ENCODE measurements around the gene JMJD7.

JMJD7 gene

GRCh38 chr15:41869770-41870688 is 42.1 kb downstream of the JMJD7 start:
- no peak for DNase-seq

DNA sequence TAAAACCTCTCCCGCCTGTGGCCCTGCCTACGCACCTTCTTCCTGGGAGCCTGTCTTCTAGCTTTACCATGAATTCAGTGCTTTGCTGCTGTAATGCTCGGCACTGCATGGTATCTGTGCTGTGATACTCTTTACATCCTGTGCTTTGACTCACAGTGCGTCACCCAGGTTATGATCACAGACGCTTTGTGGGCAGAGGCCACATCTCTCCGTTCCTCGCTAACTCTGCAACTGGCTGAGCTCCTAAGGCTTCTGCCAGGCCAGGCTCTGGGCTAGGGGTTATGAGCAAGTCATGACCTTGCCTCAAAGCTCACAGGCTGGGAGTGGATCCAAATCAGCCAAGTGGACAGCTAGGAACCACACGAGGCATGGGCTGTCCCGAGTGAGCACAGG is 42.8 kb downstream of the JMJD7 start:
- DNase-seq: no peak

GRCh38 chr15:41871175-41871905 is 43.4 kb downstream of the JMJD7 start:
- DNase-seq: no peak

DNA sequence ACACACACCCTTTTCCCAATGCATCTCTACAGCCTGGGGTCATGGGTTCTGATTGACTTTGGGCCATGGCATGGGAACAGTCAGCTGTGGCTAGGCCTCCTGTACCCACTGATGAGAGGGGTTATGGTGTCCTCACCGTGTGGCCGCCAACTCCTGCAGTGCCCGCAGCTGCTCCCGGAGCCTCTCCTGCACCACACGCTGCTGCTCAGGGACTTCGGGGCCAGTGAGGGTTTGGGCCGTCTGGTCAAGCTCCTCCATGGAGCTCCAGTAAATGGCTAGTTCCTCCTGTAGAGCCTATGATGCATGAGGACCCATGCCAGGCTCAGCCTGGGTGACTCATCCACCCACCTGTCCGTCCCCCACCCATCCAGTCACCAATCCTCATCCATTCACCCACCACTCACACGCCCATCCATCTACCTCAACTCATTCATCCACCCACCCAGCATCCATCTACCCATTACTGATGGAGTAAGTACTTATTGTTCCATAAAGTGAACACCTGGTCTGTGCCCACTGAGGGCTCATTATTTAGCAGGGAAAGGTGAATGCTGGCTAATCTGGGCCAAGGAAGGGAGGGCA is 44.4 kb downstream of the JMJD7 start:
- no peak for DNase-seq

GRCh38 chr15:41873711-41874110 is 45.8 kb downstream of the JMJD7 start:
- DNase-seq: peak; percentile 49

- no peak for DNase-seq
Measured at GRCh38 chr15:41874736-41875135, 46.8 kb downstream of the JMJD7 start.

- no peak for DNase-seq
Measured at GRCh38 chr15:41876007-41876406, 48.1 kb downstream of the JMJD7 start.

DNA sequence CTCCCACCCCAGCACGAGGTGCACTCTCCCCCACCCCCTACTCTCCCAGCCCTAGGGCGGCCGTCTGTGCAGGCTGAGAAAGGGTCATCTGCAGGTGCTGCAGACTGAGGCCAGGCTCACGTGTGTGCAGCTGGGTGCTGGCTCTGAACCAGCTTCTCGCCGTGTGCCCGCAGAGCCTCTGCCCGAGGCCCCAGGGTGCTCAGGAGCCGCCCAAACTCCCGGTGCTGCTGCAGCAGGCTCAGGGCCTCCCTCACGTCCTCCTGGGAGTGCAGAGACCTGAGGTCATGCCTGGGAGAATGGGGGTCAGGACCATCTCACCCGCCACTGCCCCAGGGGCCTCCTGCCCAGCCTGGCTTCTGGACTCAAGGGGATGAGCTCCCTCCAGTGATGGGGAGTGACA is 48.8 kb downstream of the JMJD7 start:
- no peak for DNase-seq

DNA sequence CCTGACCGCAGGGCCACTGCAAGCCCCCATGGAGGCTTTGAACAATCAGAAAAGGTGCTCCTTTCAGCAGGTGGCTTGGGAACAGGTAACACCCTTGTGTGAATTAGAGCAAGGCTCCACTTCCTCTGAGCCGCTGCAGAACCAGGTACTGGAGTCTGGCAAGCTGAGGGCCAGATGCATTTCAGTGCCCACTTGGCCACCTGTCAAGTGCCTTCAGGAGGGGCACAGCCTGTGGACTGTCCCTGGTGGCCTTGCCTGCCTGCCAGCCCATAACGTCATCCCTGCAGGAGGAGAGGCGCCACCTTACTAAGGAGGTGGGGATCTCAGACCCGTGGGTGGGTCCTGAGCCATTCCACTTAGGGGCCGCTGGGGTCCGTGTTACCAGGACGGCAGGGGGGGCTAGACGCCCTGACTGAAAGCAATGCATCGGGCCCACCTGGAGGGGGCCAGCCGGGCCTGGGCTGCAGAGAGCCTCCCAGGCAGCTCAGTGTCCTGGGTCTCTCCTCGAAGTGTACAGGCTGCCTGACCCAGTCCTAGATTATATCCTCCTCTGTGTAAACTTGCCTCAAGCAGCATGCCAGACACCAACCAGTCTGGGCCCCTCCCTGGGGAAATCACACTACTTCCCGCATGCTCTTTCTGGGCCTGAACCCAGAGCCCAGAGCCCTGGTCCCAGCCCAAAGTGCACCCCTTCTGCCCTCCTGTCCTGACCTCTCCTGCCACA is 49.9 kb downstream of the JMJD7 start:
- DNase-seq: peak; percentile 36

GRCh38 chr15:41878355-41878699 is 50.4 kb downstream of the JMJD7 start:
- peak; percentile 57 for DNase-seq

DNA sequence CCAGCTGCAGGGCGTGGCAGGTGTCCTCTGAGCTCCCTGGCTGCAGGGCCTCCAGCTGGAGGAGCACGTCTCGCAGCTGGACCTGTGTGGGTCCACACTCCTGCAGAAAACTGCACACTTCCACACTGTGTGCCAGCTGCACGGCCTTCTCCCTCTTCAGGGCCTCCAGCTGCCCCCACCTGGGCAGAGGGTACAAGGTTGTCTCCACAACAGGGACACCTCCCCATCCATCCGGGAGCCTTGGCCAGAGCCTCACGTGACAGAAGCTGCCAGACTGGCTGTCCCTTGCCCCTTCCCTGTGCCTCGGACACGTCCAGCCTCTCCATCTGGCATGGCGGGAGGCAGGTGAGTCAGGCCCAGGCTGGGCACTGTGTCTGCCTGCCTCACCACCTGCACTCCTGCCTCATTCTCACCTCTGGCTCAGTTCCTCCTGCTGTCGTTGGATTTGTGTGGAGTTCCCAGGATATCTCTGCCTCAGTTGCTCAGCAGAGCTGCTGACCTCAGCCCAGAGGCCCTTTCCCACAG is 51.5 kb downstream of the JMJD7 start:
- no peak for DNase-seq

DNA sequence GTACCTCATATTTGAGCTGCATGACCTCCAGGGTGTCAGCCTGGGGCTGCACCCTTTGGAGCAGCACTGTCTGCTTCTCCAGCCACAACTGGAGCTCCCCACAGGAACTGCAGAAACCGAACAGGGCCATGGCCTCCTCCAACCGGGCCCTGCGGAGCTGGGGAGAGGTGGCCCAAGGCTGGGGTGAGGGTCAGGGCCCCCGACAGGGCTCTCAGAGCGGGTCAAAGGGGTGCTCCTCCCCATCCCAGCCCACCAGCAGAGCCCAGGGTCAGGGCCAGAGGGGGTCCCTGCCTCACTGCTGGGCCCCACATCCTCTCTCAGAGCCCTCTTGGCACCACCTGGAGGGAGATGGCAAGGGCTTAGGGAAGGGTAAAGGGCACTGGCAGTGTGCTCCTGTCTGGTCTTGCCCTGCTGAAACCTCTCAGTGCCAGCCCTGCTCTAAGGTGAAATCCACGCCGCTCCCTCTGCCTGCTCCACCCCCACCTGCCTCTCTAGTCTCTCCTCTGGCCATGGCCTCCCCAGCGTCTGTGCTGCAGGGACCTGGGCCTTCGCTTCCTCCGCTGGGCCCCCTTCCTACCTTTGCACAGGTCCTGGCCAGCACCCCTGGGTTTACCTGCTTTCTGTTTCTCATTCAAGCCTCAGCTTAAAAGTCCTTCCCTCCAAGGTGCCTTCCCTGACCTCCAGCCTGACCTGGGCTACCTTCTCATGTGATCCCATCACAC is 52.4 kb downstream of the JMJD7 start:
- no peak for DNase-seq

DNA sequence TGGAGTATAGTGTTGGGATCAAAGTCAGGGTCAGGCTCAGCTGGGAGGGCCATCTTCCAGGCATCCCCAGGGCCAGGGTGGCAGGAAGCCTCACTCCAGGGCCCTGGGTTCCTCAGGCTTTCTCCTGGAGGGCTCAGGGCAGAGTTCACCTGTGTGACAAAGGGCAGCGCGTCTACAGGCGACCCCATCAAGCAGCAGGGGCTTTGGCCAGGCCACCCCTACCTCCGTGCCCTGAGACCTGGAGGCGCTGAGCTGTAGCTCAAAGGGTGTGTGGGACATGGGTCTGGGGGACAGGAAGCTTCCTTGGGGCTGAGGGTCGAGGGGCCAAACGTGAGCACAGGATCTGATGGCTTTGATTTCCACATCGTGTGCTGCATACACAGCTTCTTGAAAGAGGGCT is 53.2 kb downstream of the JMJD7 start:
- DNase-seq: no peak

- no peak for DNase-seq
Measured at GRCh38 chr15:41881550-41881919, 53.6 kb downstream of the JMJD7 start.

GRCh38 chr15:41881920-41882688 is 54.2 kb downstream of the JMJD7 start:
- DNase-seq: no peak

DNA sequence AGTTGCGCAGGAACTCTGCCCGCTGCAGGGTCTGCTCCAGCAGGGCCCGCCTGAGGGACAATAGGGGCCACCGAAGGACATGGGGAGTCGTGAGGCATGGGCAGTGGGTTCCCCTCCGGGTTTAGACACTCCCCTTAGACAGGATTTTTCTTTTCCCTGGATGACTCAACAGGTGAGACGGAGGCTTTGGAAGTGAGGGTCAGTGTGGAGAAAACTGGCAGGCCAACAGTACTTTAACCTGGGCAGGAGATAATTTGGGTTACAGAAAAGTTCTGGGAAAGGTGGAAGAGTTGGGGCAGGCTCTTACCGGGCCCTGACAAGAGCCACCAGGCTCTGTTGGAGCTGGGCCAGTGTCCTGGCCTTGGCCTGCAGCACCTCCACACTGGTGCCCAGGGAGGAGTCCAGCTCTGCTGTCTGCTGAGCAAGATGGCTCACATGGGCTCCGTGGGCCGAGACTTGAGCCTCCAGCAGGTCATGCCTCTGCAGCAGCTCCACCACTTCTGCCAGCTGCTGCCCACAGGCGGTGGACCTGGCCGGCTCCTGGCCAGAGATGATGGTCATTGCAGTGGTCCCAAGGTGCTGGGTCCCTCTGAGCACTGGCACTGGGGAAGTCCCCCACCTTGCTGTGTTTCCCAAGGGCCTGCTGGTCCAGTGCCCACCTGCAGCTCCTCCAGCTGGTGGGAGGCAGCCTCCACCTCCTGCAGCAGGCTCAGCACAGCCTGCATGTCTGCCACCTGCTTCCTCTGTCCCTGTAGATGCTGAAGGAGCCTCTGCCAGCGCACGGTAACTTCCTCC is 55.0 kb downstream of the JMJD7 start:
- no peak for DNase-seq

DNA sequence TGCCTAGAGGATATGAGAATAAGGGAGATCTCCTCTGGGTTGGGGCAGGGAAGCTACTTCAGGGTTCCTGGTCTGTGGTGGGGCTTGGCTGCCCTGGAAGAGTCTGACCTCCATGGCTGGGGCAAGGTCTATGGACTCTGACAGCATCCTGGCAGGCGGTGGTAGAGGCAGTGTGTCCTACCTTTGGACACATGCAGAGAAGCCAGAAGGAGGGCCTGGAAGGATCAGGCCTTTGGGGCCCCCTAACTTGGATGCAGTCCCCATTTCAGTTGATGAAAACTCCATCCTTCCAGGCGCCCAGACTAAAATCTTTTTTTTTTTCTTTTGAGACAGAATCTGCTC is 55.6 kb downstream of the JMJD7 start:
- no peak for DNase-seq

- no peak for DNase-seq
Measured at GRCh38 chr15:41884458-41884857, 56.6 kb downstream of the JMJD7 start.

DNA sequence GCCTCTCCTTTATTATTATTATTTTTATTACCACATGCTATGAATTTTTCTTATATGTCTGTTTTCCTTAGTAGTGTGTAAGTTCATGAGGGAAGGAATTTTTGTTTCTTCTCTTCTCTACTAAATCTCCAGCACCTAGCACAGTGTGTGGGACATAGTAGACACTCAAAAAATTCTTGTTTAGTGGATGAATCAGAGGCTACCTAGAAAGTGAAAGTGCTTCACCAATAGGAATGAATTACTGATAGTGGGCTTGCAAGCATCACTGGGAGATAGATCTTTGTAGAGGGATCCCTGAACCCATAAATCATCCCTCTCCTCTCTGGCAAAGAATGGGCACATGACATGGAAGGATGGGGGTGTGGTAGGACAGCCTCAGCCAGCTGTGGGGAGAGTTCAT is 57.4 kb downstream of the JMJD7 start:
- DNase-seq: no peak

GRCh38 chr15:41885841-41886240 is 57.9 kb downstream of the JMJD7 start:
- DNase-seq: no peak

DNA sequence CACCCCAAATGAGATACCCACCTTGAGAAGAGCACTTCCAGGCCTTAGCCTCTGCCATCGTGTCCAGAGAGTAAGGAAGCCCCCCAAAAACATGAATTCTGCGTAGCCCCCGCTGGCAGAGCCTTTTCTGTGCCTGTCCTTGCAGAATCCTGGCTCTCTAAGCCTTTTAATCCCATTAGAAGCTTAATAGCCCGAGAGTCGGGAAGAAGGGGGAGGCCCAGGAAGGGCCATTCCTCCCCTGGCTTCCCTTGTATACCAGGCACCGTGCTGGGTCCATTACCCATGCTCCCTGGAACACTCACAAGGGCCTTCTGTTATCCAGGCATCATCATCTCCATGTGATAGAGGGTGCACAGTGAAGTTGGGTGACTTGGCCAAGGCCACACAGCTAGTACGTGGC is 58.8 kb downstream of the JMJD7 start:
- no peak for DNase-seq
